Measurements from ENCODE around the gene LRP1. TPM values are rescaled to one million over a fixed set of nuclear protein-coding genes. Genes with fewer than 3 reads are reported as not detected.

LRP1 gene
- total RNA-seq, 1 experiment from 2014 or later: 9.0 TPM

GRCh38 chr12:57250956-57251355 is 122.7 kb downstream of the LRP1 start, which contains the start of gene STAC3:
STAC3 (minus strand) TSS chr12:57251187; CDS start chr12:57249636, 1,551 bp downstream.
- CTCF ChIA-PET: interaction anchor here (0.7 kb wide), 1 partner anchor 202 kb away, joined by 3 read pairs; no protein-coding TSS in a partner anchor
- ATAC-seq (no peak), DNase-seq (ENCODE audit: low read depth, low spot score) (no peak)
- intact Hi-C loops (cut with micrococcal nuclease; ENCODE audit: unreplicated experiment) (no loop called here), in situ Hi-C loops (cut with HindIII; ENCODE audit: low pct_unique_long_range_greater_than_20kb, low sequenced_read_pairs) (no loop called here)
- Histone ChIP-seq H3K4me1 (ENCODE audit: control insufficient read depth, insufficient read depth, low read length) (no peaks in the 10 kb centered on the region), H3K36me3 (ENCODE audit: control insufficient read depth, insufficient read depth, low read length) (no peaks in the 10 kb centered on the region), H3K4me3 (ENCODE audit: low read depth in 2 of 2, low read length in 2 of 2) (no peak within 1 kb of the TSS), H3K27me3 (ENCODE audit: control insufficient read depth, insufficient read depth, low read length) (no peaks in the 10 kb centered on the region), H3K9me3 (ENCODE audit: control insufficient read depth, insufficient read depth, low read depth, low read length) (no peaks in the 10 kb centered on the region), H3K27ac (ENCODE audit: low read length) (no peak within 1 kb of the TSS)
- POLR2A ChIA-PET: interaction anchor here (0.6 kb wide), 1 partner anchor 38 kb away, joined by 6 read pairs; no protein-coding TSS in a partner anchor
- TF ChIP-seq POLR2AphosphoS5 (IDR thresholded peaks at IDR 0.05; ENCODE audit: low read depth, low read length): no peak
- TF ChIP-seq SIN3A (IDR thresholded peaks at IDR 0.05; ENCODE audit: borderline replicate concordance, insufficient read depth, low read depth, low read length): no peak
- no peak for TF ChIP-seq TCF7L2 (IDR thresholded peaks at IDR 0.05; ENCODE audit: low read depth, low read length)
- no peak for TF ChIP-seq CTCF (IDR thresholded peaks at IDR 0.05)
- TF ChIP-seq, protein P1, sequence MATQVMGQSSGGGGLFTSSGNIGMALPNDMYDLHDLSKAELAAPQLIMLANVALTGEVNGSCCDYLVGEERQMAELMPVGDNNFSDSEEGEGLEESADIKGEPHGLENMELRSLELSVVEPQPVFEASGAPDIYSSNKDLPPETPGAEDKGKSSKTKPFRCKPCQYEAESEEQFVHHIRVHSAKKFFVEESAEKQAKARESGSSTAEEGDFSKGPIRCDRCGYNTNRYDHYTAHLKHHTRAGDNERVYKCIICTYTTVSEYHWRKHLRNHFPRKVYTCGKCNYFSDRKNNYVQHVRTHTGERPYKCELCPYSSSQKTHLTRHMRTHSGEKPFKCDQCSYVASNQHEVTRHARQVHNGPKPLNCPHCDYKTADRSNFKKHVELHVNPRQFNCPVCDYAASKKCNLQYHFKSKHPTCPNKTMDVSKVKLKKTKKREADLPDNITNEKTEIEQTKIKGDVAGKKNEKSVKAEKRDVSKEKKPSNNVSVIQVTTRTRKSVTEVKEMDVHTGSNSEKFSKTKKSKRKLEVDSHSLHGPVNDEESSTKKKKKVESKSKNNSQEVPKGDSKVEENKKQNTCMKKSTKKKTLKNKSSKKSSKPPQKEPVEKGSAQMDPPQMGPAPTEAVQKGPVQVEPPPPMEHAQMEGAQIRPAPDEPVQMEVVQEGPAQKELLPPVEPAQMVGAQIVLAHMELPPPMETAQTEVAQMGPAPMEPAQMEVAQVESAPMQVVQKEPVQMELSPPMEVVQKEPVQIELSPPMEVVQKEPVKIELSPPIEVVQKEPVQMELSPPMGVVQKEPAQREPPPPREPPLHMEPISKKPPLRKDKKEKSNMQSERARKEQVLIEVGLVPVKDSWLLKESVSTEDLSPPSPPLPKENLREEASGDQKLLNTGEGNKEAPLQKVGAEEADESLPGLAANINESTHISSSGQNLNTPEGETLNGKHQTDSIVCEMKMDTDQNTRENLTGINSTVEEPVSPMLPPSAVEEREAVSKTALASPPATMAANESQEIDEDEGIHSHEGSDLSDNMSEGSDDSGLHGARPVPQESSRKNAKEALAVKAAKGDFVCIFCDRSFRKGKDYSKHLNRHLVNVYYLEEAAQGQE (IDR thresholded peaks at IDR 0.05; ENCODE audit: insufficient read depth in 1 of 2, low read depth in 2 of 2, low read length in 1 of 2): no peak
- BruUV-seq (replicated peaks): no TSS peak

GRCh38 chr12:57254506-57255280 is 126.4 kb downstream of the LRP1 start:
- H3K36me3 ChIP-seq (ENCODE audit: control insufficient read depth, insufficient read depth, low read length): no peaks in the 10 kb centered on the region
- no peaks in the 10 kb centered on the region for H3K9me3 ChIP-seq (ENCODE audit: control insufficient read depth, insufficient read depth, low read depth, low read length)
- BruUV-seq (replicated peaks): no TSS peak
- TF ChIP-seq SIN3A (IDR thresholded peaks at IDR 0.05; ENCODE audit: borderline replicate concordance, insufficient read depth, low read depth, low read length): no peak
- TF ChIP-seq CTCF (IDR thresholded peaks at IDR 0.05): no peak
- TF ChIP-seq TCF7L2 (IDR thresholded peaks at IDR 0.05; ENCODE audit: low read depth, low read length): no peak
- no peak for TF ChIP-seq POLR2AphosphoS5 (IDR thresholded peaks at IDR 0.05; ENCODE audit: low read depth, low read length)
- TF ChIP-seq, protein P1 (IDR thresholded peaks at IDR 0.05; ENCODE audit: insufficient read depth in 1 of 2, low read depth in 2 of 2, low read length in 1 of 2): no peak
- no peaks in the 10 kb centered on the region for H3K4me1 ChIP-seq (ENCODE audit: control insufficient read depth, insufficient read depth, low read length)
- intact Hi-C loops (cut with micrococcal nuclease; ENCODE audit: unreplicated experiment) (no loop called here), in situ Hi-C loops (cut with HindIII; ENCODE audit: low pct_unique_long_range_greater_than_20kb, low sequenced_read_pairs) (no loop called here)
- ATAC-seq (no peak), DNase-seq (ENCODE audit: low read depth, low spot score) (no peak)
- ChIA-PET CTCF (no interaction called here), POLR2A (no interaction called here)
- H3K4me3 ChIP-seq (ENCODE audit: low read depth in 2 of 2, low read length in 2 of 2): no peak overlapping the region
- no peak overlapping the region for H3K27ac ChIP-seq (ENCODE audit: low read length)
- no peaks in the 10 kb centered on the region for H3K27me3 ChIP-seq (ENCODE audit: control insufficient read depth, insufficient read depth, low read length)
